HG03108 (cell line): ENCODE measurements around the gene HKDC1.
"Not testable (repeated sequence)": the region's sequence is repeated elsewhere in the genome, so short reads cannot be mapped to it uniquely, and the experiment has no call there.

Experiments used
- ATAC-seq: cut with Tn5 transposase; IDR thresholded peaks from one replicate; pipeline ENCODE4 v1.9.1; 2021; ENCODE audit warnings: moderate library complexity; ENCODE audit not compliant: unreplicated experiment

Gene HKDC1

DNA sequence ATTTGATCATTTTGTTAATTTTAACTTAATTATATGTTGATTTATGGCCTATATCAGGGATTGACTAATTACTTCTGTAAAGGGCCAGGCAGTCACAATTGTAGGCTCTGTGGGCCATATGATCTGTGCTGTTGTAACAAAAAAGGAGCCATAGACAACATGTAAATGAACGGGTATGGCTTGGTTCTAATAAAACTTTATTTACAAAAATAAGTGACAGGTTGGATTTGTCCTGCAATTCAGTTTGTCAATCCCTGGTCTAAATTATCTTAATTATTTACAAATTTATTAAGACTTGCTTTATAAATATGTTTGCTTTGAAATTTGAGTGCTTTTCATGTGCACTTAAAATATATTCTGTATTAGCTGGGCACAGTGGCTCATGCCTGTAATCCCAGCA, 55.3 kb downstream of the HKDC1 start:
- no peak for ATAC-seq

DNA sequence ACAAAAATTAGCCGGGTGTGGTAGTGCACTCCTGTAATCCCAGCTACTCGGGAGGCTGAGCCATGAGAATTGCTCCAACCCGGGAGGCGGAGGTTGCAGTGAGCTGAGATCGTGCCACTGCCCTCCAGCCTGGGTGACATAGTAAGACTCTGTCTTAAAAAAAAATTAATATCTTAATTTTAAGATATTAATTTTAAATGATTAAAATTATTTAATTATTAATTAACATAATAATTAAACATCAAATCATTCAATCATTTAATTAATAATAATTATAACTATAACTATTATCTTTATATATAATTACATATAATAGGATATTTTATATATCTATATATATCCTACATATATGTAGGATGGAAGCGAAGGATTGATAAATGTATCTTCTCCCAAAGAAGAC, 56.4 kb downstream of the HKDC1 start:
- ATAC-seq = no peak

DNA sequence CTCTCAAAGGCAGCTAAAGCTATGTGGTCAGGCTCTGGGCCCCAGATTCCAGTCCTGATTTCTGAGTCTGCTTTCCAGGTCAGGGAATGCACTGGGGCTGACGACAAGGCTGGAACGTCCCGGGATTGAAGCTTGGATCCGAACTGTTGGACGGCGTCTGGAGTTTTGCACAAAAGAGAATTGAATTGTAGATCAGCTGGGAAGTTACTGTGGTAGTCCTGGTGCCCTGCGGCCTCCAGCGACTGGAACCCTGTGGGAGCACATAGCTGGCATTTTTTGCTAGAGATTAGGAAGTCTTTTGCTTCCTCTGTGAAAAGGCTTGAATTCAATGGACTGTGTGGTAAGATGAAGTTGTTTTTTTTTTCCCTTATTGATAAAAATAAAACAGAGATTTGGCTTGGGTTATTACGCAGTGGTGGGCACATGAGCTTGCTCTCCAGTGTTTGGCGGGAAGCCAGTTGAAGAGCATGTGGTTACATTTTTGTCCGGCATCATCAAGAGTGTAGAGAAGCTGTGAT, 58.4 kb downstream of the HKDC1 start, which contains the start of gene HK1:
Gene HK1, plus strand, starts transcription at position 51 of the 518 bp plus-strand sequence.
- no peak for ATAC-seq

DNA sequence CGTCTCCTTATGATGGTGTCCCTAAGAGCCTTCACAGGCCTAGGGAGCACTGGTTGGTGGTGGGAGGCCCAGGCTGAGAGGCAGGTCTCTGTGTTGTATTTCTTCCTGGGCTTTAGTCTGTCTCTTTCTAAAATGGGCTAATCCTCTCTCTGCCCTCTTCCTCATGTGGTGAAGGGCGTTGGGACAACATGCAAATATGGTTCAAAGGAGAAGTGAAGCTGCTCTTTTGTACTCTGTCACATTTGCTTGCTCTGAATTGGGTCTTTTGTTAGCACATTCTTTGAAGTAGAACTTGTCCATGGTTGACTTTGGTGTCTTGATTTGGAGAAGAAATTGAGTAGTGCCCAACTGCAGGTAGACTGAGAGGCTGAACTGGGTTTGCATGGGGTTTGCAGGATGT, 59.0 kb downstream of the HKDC1 start:
- ATAC-seq = no peak

DNA sequence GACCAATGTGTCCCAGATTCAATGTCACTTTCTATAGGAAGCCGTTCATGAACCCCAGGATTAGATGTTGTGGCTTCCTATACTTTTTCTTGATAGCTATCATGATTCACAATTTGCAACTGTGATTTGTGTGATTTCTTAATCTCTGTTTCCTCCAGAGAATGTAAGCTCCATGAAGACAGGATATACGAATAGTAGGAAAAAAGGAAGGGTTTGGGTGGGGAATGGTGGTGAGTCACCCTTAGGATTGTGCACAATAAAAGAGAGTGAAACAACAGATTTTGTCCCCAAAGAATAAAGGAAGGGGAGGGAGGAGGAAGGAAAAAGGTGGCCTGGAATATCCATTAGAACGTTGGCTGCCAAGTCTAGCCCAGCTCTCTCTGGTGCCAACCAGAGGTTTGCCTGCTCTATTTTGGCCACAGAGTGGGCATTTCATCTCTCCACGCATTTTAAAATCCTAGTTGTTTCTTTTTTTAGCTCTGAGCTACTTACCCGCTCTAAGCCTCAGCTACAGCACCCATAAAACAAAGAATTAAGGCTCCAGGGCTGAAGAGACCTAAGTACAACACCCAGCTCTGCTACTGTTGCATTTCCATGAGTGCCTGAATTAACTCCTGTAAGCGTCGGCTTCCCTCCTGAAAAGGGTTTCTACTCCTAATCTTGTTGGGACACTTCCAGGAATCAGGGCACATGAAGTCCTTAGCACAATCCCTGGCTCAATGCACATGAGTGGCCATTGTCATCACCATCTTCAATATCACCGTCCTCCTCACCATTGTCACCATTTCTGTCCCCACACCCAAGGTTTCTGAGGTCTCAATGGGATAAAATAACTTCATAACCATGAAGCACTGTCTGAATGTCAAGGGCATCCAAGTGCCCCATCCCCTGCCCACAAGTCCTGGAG, 61.6 kb downstream of the HKDC1 start:
- ATAC-seq = no peak

DNA sequence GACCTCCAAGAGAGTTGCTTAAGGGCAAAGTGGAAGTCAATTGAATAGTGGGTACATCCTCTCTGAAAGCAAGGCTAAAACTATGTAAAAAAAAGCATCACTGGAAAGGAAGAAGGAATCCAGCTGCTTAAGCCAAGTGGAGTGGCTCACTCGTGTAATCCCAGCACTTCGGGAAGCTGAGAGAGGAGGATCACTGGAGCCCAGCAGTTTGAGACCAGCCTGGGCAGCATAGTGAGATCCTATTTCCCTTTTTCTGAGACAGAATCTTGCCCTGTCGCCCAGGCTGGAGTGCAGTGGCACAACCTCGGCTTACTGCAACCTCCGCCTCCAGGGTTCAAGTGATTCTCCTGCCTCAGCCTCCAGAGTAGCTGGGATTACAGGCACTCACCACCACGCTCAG, 64.3 kb downstream of the HKDC1 start:
- not testable (repeated sequence) for ATAC-seq

DNA sequence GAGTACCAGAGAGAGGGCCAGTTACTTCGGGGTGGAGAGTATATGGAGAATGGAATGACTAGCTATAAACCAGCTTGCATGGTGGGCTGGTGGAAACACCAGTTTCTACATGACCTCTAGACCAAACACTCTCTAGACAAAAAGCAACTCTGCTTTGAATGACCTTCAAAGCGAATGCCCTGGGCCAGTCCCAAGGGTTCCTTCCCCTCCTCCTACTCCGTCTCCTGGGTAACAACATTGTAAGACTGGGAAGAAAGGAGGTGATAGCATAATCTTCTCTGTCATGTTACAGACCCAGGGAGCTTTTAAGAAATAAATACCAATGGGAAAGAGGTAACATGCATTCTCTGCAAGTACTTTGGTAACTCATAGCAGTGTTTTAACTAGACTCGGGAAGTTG, 65.6 kb downstream of the HKDC1 start:
- ATAC-seq = no peak

DNA sequence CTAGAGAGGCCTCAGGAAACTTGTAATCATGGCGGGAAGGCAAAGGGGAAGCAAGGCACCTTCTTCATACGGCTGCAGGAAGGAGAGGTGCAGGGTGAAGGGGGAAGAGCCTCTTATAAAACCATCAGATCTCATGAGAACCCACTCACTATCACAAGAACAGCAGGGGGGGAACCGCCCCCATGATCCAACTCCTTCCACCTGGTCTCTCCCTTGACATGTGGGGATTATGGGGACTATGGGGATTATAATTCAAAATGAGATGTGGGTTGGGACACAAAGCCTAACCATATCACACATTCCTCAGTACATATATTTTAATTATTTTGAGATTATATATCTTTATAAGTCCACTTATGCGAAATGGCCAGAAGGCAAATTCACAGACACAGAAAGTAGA, 67.0 kb downstream of the HKDC1 start:
- ATAC-seq = no peak

DNA sequence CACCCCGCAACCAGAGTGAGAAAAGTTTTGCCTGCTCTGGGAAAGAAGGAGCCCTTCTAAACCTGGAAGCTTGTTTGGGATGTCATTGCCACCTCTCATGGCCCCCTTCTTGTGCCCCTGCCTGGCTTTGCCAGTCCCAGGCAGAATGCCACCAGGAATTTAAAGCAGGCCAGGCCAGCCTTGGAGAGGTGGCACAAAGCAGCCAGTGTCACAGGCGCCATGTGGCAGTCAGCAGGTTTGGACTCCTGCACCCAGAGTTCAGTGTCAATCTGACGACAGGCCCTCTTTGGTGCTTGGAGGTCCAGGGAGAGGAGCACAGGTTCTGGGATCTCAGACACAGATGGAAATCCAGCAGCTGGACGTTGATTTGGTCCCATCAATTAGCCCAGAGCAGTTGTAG, 70.9 kb downstream of the HKDC1 start:
- no peak for ATAC-seq

DNA sequence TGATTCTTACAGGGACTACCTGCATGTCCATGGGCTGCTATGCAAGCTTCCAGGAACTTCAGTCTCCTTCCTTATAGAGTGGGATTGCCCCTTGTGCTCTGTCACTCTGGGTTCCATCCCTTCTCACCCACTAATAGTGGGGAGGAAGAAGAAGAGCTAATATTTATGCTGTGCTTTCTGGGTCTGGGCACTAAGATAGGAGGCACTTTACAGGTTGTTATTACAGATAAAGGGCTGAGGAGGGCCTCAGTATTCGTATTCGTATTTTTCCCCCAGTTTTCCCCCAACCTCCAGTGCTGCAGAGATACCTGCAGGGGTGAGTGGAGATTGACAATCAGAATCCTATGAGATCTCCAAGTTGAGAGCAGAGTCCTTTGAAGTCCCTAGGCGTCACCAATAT, 72.3 kb downstream of the HKDC1 start:
- ATAC-seq = no peak

DNA sequence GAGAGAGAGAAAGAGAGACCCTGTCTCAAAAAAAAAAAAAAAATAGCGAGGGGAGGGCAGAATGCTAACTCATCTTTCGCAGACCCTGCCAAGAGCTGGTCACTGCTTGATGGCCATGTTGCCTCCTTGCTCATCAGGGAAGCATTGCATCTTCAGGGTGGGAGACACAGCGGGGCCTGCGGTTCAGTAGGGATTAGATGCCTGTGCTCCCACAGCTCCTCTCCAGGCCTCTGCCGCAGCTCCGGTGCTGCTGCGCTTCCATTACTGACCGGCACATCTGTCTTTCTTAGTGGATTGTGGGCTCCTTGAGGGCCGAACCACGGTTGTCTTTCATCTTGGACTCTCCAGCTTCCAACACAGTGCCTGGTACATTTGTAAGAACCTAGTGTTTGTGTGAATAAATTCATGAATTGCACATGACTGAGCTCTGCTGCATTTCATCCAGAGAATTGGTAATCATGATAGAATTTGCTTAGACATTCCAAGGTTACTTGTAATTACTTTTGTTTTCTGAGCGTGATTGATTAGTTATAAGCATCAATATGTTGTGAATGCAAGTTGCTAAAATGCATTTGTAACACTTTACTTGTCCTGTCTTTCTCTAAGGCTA, 75.0 kb downstream of the HKDC1 start:
- ATAC-seq = no peak

DNA sequence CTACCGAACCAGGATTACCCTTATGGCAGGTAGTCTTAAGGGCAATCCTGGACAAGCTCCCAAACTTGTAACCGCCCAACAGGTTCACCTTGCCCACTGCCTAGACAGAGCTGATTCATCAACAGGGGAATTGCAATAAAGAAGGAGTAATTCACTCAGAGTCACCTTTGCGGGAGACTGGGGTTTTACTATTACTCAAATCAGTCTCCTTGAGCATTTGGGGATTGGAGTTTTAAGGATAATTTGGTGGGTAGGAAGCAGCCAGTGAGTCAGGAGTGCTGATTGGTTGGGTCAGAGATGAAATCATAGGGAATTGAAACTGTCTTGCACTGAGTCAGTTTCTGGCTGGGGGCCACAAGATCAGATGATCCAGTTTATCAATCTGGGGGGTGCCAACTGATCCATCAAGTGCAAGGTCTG, 83.5 kb downstream of the HKDC1 start:
- no peak for ATAC-seq

DNA sequence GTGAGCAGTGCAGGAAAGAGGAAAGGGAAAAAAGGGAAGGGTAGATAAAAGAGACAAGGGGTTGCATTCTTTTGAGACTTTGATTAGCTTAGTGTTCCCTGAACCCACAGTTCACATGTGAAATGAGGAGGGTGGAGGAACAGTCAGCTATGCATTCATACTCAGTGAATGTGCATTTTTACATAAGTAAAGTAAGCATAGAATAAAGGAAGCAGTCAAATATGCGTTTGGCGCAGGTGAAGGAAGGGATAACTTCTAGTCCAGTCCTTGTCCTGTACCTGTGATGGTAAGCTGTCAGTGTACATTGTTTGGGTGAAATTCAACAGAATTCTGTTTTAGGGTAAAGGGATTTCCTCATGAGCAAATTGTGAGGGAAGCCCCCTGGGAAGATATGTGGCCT, 86.3 kb downstream of the HKDC1 start:
- ATAC-seq = no peak

DNA sequence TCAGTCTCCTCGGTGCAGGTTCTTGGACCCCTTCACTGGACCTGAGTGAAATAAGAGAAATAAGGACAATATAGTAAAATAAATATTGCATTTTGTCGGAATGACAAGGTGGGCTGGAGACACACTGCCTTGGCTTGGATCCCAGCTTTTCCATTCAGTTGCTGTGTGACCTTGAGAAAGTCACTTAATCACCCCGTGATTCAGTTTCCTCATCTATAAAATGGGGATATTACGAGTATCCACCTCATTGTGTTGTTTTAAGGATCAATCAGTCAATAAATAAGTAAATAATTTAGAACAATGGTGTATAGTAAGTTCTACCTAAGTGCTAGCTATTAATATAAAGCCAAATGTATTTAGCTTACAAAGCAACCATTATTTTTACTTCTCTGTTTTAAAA, 87.3 kb downstream of the HKDC1 start:
- ATAC-seq = no peak

DNA sequence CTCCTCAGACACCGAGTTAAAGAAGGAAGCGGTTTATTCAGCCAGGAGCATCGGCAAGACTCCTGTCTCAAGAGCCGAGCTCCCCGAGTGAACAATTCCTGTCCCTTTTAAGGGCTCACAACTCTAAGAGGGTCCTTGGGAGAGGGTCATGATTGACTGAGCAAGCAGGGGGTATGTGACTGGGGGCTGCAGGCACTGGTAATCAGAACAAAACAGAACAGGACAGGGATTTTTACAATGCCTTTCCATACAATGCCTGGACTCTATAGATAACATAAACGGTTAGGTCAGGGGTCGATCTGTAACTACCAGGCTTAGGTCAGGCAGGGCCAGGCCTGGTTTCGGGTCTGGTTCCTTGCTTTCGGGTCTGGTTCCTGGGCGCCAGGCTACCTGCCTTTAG, 88.2 kb downstream of the HKDC1 start:
- ATAC-seq = not testable (repeated sequence)

DNA sequence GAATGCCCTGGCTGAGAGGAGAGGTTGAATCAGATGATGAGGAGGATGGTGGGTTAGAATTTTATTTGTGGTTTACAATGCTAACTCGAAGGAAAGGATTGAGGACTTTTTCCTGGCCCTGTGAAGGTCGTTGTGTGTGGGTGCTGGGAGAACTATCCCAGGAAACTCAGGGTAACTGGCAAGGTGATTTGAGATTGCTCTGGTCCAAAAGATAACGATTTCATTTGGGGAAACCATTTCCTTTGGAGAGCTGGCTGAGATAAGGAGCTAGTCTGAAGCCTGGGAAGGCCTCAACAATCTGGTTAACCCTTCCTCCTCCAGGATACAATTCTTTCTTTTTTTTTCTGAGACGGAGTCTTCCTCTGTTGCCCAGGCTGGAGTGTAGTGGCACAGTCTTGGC, 91.2 kb downstream of the HKDC1 start:
- ATAC-seq = no peak

DNA sequence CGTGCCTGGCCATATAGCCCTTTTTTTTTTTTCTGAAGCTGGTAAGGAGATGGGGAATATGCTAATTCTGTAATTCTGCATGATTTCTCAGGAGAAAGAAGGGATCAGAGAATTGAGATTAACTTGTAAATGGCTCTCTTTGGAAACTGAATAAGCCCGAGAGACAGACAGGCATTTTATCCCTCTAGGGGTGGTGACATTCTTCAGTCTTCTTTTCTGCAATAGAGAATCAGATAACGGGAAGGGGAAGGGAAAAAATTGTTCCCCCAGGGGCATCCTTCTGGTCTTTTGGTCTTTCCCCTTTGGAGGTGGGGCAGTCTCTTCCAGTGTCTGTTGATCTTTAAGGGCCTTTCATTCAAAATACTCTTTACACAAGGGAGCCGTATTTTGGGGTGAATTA, 92.4 kb downstream of the HKDC1 start:
- ATAC-seq = no peak

DNA sequence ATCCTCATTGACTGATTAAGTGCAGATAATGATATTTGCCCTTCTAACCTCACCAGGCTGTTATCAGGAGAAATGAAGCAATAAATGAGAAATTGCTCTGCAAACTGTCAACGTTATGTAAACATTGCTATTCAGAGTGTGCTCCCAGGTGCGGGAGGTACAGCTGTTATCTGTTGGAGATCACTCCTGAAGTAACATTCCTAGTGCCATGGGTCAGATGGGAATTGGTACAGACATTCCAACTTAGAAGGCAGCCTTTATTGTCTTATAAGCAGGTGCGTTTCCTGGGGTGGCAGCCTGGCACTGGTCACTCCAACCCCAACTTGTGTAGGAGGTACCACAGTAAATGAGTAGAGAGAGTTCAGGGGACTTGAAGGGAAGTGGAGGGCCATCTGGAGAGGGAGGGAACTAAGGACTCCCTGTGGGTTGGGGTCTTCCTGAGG, 95.0 kb downstream of the HKDC1 start:
- no peak for ATAC-seq

DNA sequence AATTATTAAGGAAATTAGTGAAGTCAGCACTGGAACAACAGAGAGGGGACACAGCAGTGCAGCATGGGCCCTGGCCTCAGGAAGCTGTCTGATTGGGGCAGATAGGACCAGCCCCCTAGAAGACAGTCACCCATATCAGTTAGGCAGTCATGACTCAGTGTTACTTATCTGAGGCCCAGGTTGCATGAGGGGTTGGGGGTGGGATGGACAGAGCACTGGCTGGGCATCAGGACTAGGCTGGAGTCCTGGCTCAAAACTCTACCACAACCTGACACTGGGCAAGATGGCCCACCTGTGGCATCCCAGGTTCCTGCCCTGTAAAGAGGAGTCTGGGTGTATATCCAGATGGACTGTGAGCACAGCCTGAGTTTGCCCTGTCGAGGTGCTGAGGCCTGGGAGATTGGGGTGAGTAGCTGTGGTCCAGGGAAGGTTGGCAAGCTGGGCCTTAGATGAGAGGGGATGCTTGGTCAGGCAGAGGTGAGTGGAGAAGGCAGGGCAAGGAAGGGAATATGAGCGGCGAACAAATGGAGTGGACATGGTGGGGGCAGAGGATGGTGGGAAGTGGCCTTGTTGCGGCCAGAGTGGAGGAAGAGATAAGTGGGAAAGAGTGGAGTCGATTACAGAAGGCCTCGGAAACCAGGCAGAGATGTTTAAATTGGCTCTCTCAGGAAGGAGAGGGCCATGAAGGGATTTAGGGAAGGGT, 95.6 kb downstream of the HKDC1 start:
- no peak for ATAC-seq

DNA sequence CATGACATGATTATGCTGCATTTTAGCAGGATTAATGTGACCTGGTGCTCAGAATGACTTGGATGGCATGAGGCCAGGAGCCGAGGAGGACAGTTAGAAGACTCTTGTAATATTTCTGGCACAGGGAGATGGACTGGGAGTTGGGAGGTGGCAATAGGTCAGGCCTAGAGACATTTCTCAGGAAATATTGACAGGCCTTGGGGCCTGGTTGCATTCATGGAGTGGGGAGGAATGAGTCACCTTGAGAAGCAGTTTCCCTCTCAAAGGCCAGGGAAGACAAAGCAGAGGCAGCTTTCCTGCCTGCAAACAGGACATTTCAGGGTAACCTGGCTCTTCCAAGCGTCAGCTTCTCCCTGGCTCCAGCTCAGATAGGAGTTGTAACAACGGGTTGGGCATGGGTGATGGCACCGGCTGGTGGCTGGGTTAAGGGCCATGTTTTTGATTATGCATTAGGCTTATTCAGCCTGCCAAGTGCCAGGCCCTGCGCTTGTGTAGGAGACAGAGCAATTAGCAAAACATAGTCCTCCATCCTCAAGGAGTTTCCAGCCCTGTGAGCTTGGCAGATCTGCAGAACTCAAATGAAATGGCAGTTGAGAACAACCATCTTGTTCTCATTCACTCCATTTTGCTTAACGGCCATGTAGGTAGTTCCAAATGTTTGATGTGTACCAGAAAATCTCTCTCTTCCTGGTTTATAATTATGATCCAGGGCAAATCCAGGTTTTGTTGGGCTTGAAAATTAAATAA, 96.4 kb downstream of the HKDC1 start:
- ATAC-seq = no peak
